Fibroblast of villous mesenchyme (primary cell): ENCODE results near the gene SNX11. TPM values are rescaled to one million over a fixed set of nuclear protein-coding genes. Genes with fewer than 3 reads are reported as not detected.

Source experiments
- DNase-seq: peaks from one replicate; pipeline ENCODE4 v3.0.0-alpha.2; 2010; ENCODE audit warnings: low read depth
- H3K4me3 ChIP-seq: 2 replicates; pipeline ENCODE4 v1.5.1; 2011; ENCODE audit warnings: low read depth, mild to moderate bottlenecking, low read length
- CTCF ChIP-seq: IDR thresholded peaks from 2 replicates; pipeline ENCODE4 v1.5.1; 2012; ENCODE audit warnings: low read depth, mild to moderate bottlenecking, low read length; ENCODE audit not compliant: insufficient read depth
- total RNA-seq: library from RNA; depleted of rRNA; stranded (reverse); fragments of >200 nt; gene quantifications from 2 replicates; pipeline ENCODE4 v1.2.3, GENCODE V29; 2012

The SNX11 gene
- total RNA-seq, 1 donor, result 19.0 TPM

GRCh38 chr17:48152289-48152688 lies 44.7 kb downstream of the SNX11 start:
- H3K4me3 ChIP-seq, result no peak overlapping the region
- DNase-seq, result no peak
- no peak for TF ChIP-seq CTCF

GRCh38 chr17:48153691-48154358 lies 46.3 kb downstream of the SNX11 start:
- TF ChIP-seq CTCF, result peak; percentile 57
- peak; percentile 44 for DNase-seq
- no peak overlapping the region for H3K4me3 ChIP-seq

GRCh38 chr17:48155889-48156611 lies 48.5 kb downstream of the SNX11 start:
- TF ChIP-seq CTCF, result no peak
- H3K4me3 ChIP-seq, result no peak overlapping the region
- no peak for DNase-seq

- no peak for DNase-seq
- H3K4me3 ChIP-seq, result no peak overlapping the region
- TF ChIP-seq CTCF, result no peak
Observed at GRCh38 chr17:48159232-48159631, 51.7 kb downstream of the SNX11 start.

- no peak overlapping the region for H3K4me3 ChIP-seq
- no peak for DNase-seq
- no peak for TF ChIP-seq CTCF
Observed at GRCh38 chr17:48160177-48161081, 52.9 kb downstream of the SNX11 start.

- DNase-seq, result no peak
- TF ChIP-seq CTCF, result no peak
- H3K4me3 ChIP-seq, result no peak overlapping the region
Observed at GRCh38 chr17:48161127-48161905, 53.8 kb downstream of the SNX11 start.
